Measurements from ENCODE around the gene CNOT2. TPM values are rescaled to one million over a fixed set of nuclear protein-coding genes. Genes with fewer than 3 reads are reported as not detected.

The CNOT2 gene
- total RNA-seq, 1 experiment from 2014 or later: 49.3 TPM

- ChIA-PET CTCF (no interaction called here), POLR2A (no interaction called here)
- Histone ChIP-seq H3K9me3 (ENCODE audit: control insufficient read depth, insufficient read depth, low read depth, low read length) (no peaks in the 10 kb centered on the region), H3K36me3 (ENCODE audit: control insufficient read depth, insufficient read depth, low read length) (no peaks in the 10 kb centered on the region), H3K27ac (ENCODE audit: low read length) (no peak overlapping the region), H3K27me3 (ENCODE audit: control insufficient read depth, insufficient read depth, low read length) (no peaks in the 10 kb centered on the region; the same call in 1 of the 2 replicates), H3K4me3 (ENCODE audit: low read depth in 2 of 2, low read length in 2 of 2) (no peak overlapping the region), H3K4me1 (ENCODE audit: control insufficient read depth, insufficient read depth, low read length) (no peaks in the 10 kb centered on the region)
- TF ChIP-seq POLR2AphosphoS5 (IDR thresholded peaks at IDR 0.05; ENCODE audit: low read depth, low read length): no peak
- TF ChIP-seq SIN3A (IDR thresholded peaks at IDR 0.05; ENCODE audit: borderline replicate concordance, insufficient read depth, low read depth, low read length): no peak
- no peak for TF ChIP-seq CTCF (IDR thresholded peaks at IDR 0.05)
- no peak for TF ChIP-seq REST (IDR thresholded peaks at IDR 0.05; ENCODE audit: insufficient read depth in 1 of 2, low read depth in 2 of 2, low read length in 1 of 2)
- TF ChIP-seq TCF7L2 (IDR thresholded peaks at IDR 0.05; ENCODE audit: low read depth, low read length): no peak
- DNase-seq (ENCODE audit: low read depth, low spot score) (no peak), ATAC-seq (no peak)
- in situ Hi-C loops (cut with HindIII; ENCODE audit: low pct_unique_long_range_greater_than_20kb, low sequenced_read_pairs) (no loop called here), intact Hi-C loops (cut with micrococcal nuclease; ENCODE audit: unreplicated experiment) (no loop called here)
- no TSS peak for BruUV-seq (replicated peaks)
Measured at GRCh38 chr12:70227911-70228310, 15.3 kb upstream of the CNOT2 start.

- DNase-seq (ENCODE audit: low read depth, low spot score): no peak
- ChIA-PET POLR2A (no interaction called here), CTCF (no interaction called here)
- BruUV-seq (replicated peaks): no TSS peak
- intact Hi-C loops (cut with micrococcal nuclease; ENCODE audit: unreplicated experiment): no loop called here
- Histone ChIP-seq H3K4me1 (ENCODE audit: control insufficient read depth, insufficient read depth, low read length) (no peaks in the 10 kb centered on the region), H3K36me3 (ENCODE audit: control insufficient read depth, insufficient read depth, low read length) (no peaks in the 10 kb centered on the region), H3K4me3 (ENCODE audit: low read depth in 2 of 2, low read length in 2 of 2) (no peak overlapping the region), H3K27ac (ENCODE audit: low read length) (no peak overlapping the region), H3K9me3 (ENCODE audit: control insufficient read depth, insufficient read depth, low read depth, low read length) (no peaks in the 10 kb centered on the region), H3K27me3 (ENCODE audit: control insufficient read depth, insufficient read depth, low read length) (no peaks in the 10 kb centered on the region)
- no peak for TF ChIP-seq REST (IDR thresholded peaks at IDR 0.05; ENCODE audit: insufficient read depth in 1 of 2, low read depth in 2 of 2, low read length in 1 of 2)
- no peak for TF ChIP-seq SIN3A (IDR thresholded peaks at IDR 0.05; ENCODE audit: borderline replicate concordance, insufficient read depth, low read depth, low read length)
- TF ChIP-seq TCF7L2 (IDR thresholded peaks at IDR 0.05; ENCODE audit: low read depth, low read length): no peak
- TF ChIP-seq POLR2AphosphoS5 (IDR thresholded peaks at IDR 0.05; ENCODE audit: low read depth, low read length): no peak
- no peak for TF ChIP-seq CTCF (IDR thresholded peaks at IDR 0.05)
- in situ Hi-C loops (cut with HindIII; ENCODE audit: low pct_unique_long_range_greater_than_20kb, low sequenced_read_pairs): no loop called here
- no peak for ATAC-seq
Measured at GRCh38 chr12:70230934-70231606, 12.2 kb upstream of the CNOT2 start.
